Fibroblast of mammary gland (primary cell): ENCODE measurements around the gene ERVV-1.
"Not testable (repeated sequence)": the region's sequence is repeated elsewhere in the genome, so short reads cannot be mapped to it uniquely, and the experiment has no call there.

ENCODE experiments used
- DNase-seq: peaks from one replicate; pipeline ENCODE4 v3.0.0-alpha.2; 2010; ENCODE audit warnings: low read depth
- H3K4me3 ChIP-seq: 2 replicates; pipeline ENCODE4 v1.5.1; 2011; ENCODE audit warnings: low read depth, mild to moderate bottlenecking, low read length, moderate library complexity; ENCODE audit not compliant: control insufficient read depth
- CTCF ChIP-seq: conservative IDR thresholded peaks from 2 replicates; pipeline ENCODE4 v1.5.1; 2011; ENCODE audit warnings: low read depth, low read length, inconsistent platforms; ENCODE audit not compliant: control insufficient read depth, insufficient read depth

The ERVV-1 gene

GRCh38 chr19:53013621-53014020 is at the start of gene ERVV-1:
Gene ERVV-1, plus strand, starts transcription at chr19:53013921. Its CDS starts 170 bp downstream, at chr19:53014091.
- no peak for TF ChIP-seq CTCF
- no peak for DNase-seq
- no peak within 1 kb of the TSS for H3K4me3 ChIP-seq

- TF ChIP-seq CTCF: no peak
- no peak for DNase-seq
- no peak overlapping the region for H3K4me3 ChIP-seq
These were observed 45.9 kb upstream of the ERVV-1 start for GRCh38 chr19:52967772-52968171.

- no peak overlapping the region for H3K4me3 ChIP-seq
- DNase-seq: no peak
- TF ChIP-seq CTCF: no peak
These were observed 32.4 kb upstream of the ERVV-1 start for GRCh38 chr19:52981329-52981728.

- H3K4me3 ChIP-seq, DNase-seq: not testable (repeated sequence)
These were observed 30.6 kb upstream of the ERVV-1 start for GRCh38 chr19:52983167-52983566.

GRCh38 chr19:52987221-52987620 is 26.5 kb upstream of the ERVV-1 start:
- DNase-seq: no peak
- TF ChIP-seq CTCF: no peak
- H3K4me3 ChIP-seq: no peak overlapping the region

- H3K4me3 ChIP-seq: no peak overlapping the region
- no peak for DNase-seq
- TF ChIP-seq CTCF: no peak
These were observed 25.2 kb upstream of the ERVV-1 start for GRCh38 chr19:52988506-52988905.

GRCh38 chr19:52990759-52991418 is 22.8 kb upstream of the ERVV-1 start:
- H3K4me3 ChIP-seq: no peak overlapping the region
- no peak for TF ChIP-seq CTCF

More at GRCh38 chr19:52990759-52991418, 22.8 kb upstream of the ERVV-1 start:
- peak; percentile 6 for DNase-seq
